ENCODE measurements around the gene ZNF141. TPM values are rescaled to one million over a fixed set of nuclear protein-coding genes. Genes with fewer than 3 reads are reported as not detected.

Gene ZNF141
- total RNA-seq, 1 experiment from 2014 or later, result 0.17 TPM

GRCh38 chr4:302381-302780 is 35.2 kb upstream of the ZNF141 start:
- Histone ChIP-seq H3K36me3 (ENCODE audit: control insufficient read depth in 1 of 2, insufficient read depth in 2 of 2, low read length in 2 of 2) (no peaks in the 10 kb centered on the region), H3K9ac (ENCODE audit: low read length) (no peak overlapping the region), H3K27me3 (ENCODE audit: insufficient read depth, low read length) (no peaks in the 10 kb centered on the region), H3K4me3 (replicated peaks in 1 of 2; ENCODE audit: low read depth in 1 of 2, low read length in 2 of 2) (no peak overlapping the region), H2AFZ (ENCODE audit: low read depth, low read length, poor library complexity, severe bottlenecking) (no peak overlapping the region), H3K27ac (ENCODE audit: low read depth, low read length) (no peak overlapping the region), H3K9me3 (ENCODE audit: control insufficient read depth in 1 of 2, insufficient read depth in 1 of 2, low read depth in 1 of 2, low read length in 2 of 2) (peaks cover 0 to 10% of the 10 kb centered on the region in 2 experiments; a peak in 2 of 4 replicates), H3K4me1 (ENCODE audit: control insufficient read depth in 1 of 2, insufficient read depth in 2 of 2, low read length in 2 of 2) (no peaks in the 10 kb centered on the region), H3K79me2 (ENCODE audit: insufficient read depth, low read length) (no peaks in the 10 kb centered on the region), H3K4me2 (ENCODE audit: low read length) (no peak overlapping the region), H3K9me2 (ENCODE audit: insufficient read depth) (no peaks in the 10 kb centered on the region), H4K20me1 (ENCODE audit: insufficient read depth) (no peaks in the 10 kb centered on the region)
- TF ChIP-seq POLR2AphosphoS5 (IDR thresholded peaks at IDR 0.05; ENCODE audit: low read depth, low read length), result no peak
- no peak for TF ChIP-seq EGR1 (IDR thresholded peaks at IDR 0.05; ENCODE audit: low read depth)
- no peak for TF ChIP-seq EZH2phosphoT487 (IDR thresholded peaks at IDR 0.05; ENCODE audit: borderline replicate concordance)
- TF ChIP-seq RAD21 (IDR thresholded peaks at IDR 0.05; ENCODE audit: low read depth), result no peak
- TF ChIP-seq ZNF274 (IDR thresholded peaks at IDR 0.05; ENCODE audit: low read depth, low read length), result no peak
- TF ChIP-seq SRF (IDR thresholded peaks at IDR 0.05; ENCODE audit: low read depth), result no peak
- TF ChIP-seq YY1 (IDR thresholded peaks at IDR 0.05; ENCODE audit: extremely low read depth, insufficient replicate concordance, low read depth, low read length), result no peak
- no peak for TF ChIP-seq CEBPB (IDR thresholded peaks at IDR 0.05; ENCODE audit: low read depth)
- no peak for TF ChIP-seq CBX3 (IDR thresholded peaks at IDR 0.05; ENCODE audit: low read depth)
- TF ChIP-seq SIN3A (IDR thresholded peaks at IDR 0.05; ENCODE audit: low read depth), result no peak
- no peak for TF ChIP-seq REST (IDR thresholded peaks at IDR 0.05; ENCODE audit: low read depth)
- no peak for TF ChIP-seq TCF7L2 (IDR thresholded peaks at IDR 0.05; ENCODE audit: borderline replicate concordance, extremely low read depth, insufficient read depth, insufficient read length)
- no peak for TF ChIP-seq MAX (IDR thresholded peaks at IDR 0.05)
- no peak for TF ChIP-seq FOSL1 (IDR thresholded peaks at IDR 0.05; ENCODE audit: low read depth)
- no peak for TF ChIP-seq ELF1 (IDR thresholded peaks at IDR 0.05; ENCODE audit: borderline replicate concordance, low read depth)
- TF ChIP-seq, protein P1, sequence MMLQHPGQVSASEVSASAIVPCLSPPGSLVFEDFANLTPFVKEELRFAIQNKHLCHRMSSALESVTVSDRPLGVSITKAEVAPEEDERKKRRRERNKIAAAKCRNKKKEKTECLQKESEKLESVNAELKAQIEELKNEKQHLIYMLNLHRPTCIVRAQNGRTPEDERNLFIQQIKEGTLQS (IDR thresholded peaks at IDR 0.05), result no peak
- TF ChIP-seq, protein P2, sequence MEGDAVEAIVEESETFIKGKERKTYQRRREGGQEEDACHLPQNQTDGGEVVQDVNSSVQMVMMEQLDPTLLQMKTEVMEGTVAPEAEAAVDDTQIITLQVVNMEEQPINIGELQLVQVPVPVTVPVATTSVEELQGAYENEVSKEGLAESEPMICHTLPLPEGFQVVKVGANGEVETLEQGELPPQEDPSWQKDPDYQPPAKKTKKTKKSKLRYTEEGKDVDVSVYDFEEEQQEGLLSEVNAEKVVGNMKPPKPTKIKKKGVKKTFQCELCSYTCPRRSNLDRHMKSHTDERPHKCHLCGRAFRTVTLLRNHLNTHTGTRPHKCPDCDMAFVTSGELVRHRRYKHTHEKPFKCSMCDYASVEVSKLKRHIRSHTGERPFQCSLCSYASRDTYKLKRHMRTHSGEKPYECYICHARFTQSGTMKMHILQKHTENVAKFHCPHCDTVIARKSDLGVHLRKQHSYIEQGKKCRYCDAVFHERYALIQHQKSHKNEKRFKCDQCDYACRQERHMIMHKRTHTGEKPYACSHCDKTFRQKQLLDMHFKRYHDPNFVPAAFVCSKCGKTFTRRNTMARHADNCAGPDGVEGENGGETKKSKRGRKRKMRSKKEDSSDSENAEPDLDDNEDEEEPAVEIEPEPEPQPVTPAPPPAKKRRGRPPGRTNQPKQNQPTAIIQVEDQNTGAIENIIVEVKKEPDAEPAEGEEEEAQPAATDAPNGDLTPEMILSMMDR (IDR thresholded peaks at IDR 0.05 in 2 of 3, conservative IDR thresholded peaks at IDR 0.05 in 1 of 3; ENCODE audit: borderline replicate concordance in 1 of 3, insufficient read depth in 1 of 3, low read depth in 2 of 3, low read length in 2 of 3), result no peak
- TF ChIP-seq ZBTB33 (IDR thresholded peaks at IDR 0.05; ENCODE audit: extremely low read depth, insufficient replicate concordance, low read length), result no peak
- no peak for TF ChIP-seq EZH2 (IDR thresholded peaks at IDR 0.05)
- no peak for TF ChIP-seq JUND (IDR thresholded peaks at IDR 0.05)
- RAD21 ChIA-PET (ENCODE audit: low non-redundant PET in 1 of 2, low total read pairs in 2 of 2, uncharacterized antibody in 2 of 2, unreplicated experiment in 2 of 2), result no interaction called here
- intact Hi-C loops (cut with micrococcal nuclease), result no loop called here
- DNase-seq (ENCODE audit: low read depth, low spot score) (no peak), ATAC-seq (no peak)
- CTCF ChIA-PET, result no interaction called here
- no TSS peak for BruUV-seq (replicated peaks)
- POLR2A ChIA-PET, result no interaction called here
